Hepatocyte (in vitro differentiated cells): ENCODE results near the gene FNDC7.

ENCODE experiments used
- CTCF ChIP-seq: fragments of 200-600 bp; sonication (generic); IDR thresholded peaks from 2 replicates; pipeline ENCODE4 v1.5.1; 2016; ENCODE audit warnings: antibody characterized with exemption, mild to moderate bottlenecking; ENCODE audit not compliant: poor library complexity
- EZH2 ChIP-seq: fragments of 200-600 bp; sonication (generic); IDR thresholded peaks from 2 replicates; pipeline ENCODE4 v1.6.1; 2016; ENCODE audit warnings: antibody characterized with exemption, mild to moderate bottlenecking, borderline replicate concordance

- TF ChIP-seq CTCF = no peak
- TF ChIP-seq EZH2 = no peak
Measured at GRCh38 chr1:108678706-108679105, 34.0 kb upstream of the FNDC7 start.
